Measurements from ENCODE around the gene GOLM1.

DNA sequence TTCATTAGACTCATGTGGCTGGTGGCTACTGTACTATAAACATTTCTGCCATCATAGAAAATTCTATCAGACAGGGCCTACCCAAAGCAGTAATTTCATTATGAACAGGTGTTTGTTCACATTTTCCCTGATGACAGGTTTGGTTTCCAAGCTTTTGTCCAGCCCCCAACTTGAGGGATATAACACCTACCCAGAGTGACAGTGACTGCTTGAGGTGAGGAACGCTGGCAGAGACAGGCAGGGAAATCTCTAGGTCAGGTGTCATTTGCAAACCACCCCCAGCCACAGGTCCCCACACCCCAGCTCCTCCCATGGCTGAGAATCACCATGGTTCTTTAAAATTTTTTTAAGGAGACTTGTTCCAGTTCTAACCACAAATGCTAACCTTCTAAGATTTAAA, 25.5 kb downstream of the GOLM1 start:
- TF ChIP-seq, protein P1, sequence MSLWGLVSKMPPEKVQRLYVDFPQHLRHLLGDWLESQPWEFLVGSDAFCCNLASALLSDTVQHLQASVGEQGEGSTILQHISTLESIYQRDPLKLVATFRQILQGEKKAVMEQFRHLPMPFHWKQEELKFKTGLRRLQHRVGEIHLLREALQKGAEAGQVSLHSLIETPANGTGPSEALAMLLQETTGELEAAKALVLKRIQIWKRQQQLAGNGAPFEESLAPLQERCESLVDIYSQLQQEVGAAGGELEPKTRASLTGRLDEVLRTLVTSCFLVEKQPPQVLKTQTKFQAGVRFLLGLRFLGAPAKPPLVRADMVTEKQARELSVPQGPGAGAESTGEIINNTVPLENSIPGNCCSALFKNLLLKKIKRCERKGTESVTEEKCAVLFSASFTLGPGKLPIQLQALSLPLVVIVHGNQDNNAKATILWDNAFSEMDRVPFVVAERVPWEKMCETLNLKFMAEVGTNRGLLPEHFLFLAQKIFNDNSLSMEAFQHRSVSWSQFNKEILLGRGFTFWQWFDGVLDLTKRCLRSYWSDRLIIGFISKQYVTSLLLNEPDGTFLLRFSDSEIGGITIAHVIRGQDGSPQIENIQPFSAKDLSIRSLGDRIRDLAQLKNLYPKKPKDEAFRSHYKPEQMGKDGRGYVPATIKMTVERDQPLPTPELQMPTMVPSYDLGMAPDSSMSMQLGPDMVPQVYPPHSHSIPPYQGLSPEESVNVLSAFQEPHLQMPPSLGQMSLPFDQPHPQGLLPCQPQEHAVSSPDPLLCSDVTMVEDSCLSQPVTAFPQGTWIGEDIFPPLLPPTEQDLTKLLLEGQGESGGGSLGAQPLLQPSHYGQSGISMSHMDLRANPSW (CRISPR knock-in tag; IDR thresholded peaks at IDR 0.05): no peak
- no peak for TF ChIP-seq NCOA1 (IDR thresholded peaks at IDR 0.05; ENCODE audit: low read depth)
- TF ChIP-seq L3MBTL2 (IDR thresholded peaks at IDR 0.05): no peak
- no peak for TF ChIP-seq RBM22 (IDR thresholded peaks at IDR 0.05; ENCODE audit: low read depth, low read length, poor library complexity, severe bottlenecking)
- TF ChIP-seq, protein P2, sequence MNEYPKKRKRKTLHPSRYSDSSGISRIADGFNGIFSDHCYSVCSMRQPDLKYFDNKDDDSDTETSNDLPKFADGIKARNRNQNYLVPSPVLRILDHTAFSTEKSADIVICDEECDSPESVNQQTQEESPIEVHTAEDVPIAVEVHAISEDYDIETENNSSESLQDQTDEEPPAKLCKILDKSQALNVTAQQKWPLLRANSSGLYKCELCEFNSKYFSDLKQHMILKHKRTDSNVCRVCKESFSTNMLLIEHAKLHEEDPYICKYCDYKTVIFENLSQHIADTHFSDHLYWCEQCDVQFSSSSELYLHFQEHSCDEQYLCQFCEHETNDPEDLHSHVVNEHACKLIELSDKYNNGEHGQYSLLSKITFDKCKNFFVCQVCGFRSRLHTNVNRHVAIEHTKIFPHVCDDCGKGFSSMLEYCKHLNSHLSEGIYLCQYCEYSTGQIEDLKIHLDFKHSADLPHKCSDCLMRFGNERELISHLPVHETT (CRISPR knock-in tag; conservative IDR thresholded peaks at IDR 0.05 in 1 of 2, IDR thresholded peaks at IDR 0.05 in 1 of 2): no peak
- TF ChIP-seq, protein P3, sequence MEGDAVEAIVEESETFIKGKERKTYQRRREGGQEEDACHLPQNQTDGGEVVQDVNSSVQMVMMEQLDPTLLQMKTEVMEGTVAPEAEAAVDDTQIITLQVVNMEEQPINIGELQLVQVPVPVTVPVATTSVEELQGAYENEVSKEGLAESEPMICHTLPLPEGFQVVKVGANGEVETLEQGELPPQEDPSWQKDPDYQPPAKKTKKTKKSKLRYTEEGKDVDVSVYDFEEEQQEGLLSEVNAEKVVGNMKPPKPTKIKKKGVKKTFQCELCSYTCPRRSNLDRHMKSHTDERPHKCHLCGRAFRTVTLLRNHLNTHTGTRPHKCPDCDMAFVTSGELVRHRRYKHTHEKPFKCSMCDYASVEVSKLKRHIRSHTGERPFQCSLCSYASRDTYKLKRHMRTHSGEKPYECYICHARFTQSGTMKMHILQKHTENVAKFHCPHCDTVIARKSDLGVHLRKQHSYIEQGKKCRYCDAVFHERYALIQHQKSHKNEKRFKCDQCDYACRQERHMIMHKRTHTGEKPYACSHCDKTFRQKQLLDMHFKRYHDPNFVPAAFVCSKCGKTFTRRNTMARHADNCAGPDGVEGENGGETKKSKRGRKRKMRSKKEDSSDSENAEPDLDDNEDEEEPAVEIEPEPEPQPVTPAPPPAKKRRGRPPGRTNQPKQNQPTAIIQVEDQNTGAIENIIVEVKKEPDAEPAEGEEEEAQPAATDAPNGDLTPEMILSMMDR (IDR thresholded peaks at IDR 0.05 in 2 of 3, conservative IDR thresholded peaks at IDR 0.05 in 1 of 3; ENCODE audit: insufficient read depth in 2 of 3, low read depth in 1 of 3, low read length in 3 of 3): no peak
- TF ChIP-seq, protein P4, sequence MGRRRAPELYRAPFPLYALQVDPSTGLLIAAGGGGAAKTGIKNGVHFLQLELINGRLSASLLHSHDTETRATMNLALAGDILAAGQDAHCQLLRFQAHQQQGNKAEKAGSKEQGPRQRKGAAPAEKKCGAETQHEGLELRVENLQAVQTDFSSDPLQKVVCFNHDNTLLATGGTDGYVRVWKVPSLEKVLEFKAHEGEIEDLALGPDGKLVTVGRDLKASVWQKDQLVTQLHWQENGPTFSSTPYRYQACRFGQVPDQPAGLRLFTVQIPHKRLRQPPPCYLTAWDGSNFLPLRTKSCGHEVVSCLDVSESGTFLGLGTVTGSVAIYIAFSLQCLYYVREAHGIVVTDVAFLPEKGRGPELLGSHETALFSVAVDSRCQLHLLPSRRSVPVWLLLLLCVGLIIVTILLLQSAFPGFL (CRISPR knock-in tag; IDR thresholded peaks at IDR 0.05): no peak
- TF ChIP-seq, protein P5, sequence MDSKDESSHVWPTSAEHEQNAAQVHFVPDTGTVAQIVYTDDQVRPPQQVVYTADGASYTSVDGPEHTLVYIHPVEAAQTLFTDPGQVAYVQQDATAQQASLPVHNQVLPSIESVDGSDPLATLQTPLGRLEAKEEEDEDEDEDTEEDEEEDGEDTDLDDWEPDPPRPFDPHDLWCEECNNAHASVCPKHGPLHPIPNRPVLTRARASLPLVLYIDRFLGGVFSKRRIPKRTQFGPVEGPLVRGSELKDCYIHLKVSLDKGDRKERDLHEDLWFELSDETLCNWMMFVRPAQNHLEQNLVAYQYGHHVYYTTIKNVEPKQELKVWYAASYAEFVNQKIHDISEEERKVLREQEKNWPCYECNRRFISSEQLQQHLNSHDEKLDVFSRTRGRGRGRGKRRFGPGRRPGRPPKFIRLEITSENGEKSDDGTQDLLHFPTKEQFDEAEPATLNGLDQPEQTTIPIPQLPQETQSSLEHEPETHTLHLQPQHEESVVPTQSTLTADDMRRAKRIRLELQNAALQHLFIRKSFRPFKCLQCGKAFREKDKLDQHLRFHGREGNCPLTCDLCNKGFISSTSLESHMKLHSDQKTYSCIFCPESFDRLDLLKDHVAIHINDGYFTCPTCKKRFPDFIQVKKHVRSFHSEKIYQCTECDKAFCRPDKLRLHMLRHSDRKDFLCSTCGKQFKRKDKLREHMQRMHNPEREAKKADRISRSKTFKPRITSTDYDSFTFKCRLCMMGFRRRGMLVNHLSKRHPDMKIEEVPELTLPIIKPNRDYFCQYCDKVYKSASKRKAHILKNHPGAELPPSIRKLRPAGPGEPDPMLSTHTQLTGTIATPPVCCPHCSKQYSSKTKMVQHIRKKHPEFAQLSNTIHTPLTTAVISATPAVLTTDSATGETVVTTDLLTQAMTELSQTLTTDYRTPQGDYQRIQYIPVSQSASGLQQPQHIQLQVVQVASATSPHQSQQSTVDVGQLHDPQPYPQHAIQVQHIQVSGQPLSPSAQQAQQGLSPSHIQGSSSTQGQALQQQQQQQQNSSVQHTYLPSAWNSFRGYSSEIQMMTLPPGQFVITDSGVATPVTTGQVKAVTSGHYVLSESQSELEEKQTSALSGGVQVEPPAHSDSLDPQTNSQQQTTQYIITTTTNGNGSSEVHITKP (IDR thresholded peaks at IDR 0.05; ENCODE audit: partially characterized antibody): no peak
- TF ChIP-seq, protein P6, sequence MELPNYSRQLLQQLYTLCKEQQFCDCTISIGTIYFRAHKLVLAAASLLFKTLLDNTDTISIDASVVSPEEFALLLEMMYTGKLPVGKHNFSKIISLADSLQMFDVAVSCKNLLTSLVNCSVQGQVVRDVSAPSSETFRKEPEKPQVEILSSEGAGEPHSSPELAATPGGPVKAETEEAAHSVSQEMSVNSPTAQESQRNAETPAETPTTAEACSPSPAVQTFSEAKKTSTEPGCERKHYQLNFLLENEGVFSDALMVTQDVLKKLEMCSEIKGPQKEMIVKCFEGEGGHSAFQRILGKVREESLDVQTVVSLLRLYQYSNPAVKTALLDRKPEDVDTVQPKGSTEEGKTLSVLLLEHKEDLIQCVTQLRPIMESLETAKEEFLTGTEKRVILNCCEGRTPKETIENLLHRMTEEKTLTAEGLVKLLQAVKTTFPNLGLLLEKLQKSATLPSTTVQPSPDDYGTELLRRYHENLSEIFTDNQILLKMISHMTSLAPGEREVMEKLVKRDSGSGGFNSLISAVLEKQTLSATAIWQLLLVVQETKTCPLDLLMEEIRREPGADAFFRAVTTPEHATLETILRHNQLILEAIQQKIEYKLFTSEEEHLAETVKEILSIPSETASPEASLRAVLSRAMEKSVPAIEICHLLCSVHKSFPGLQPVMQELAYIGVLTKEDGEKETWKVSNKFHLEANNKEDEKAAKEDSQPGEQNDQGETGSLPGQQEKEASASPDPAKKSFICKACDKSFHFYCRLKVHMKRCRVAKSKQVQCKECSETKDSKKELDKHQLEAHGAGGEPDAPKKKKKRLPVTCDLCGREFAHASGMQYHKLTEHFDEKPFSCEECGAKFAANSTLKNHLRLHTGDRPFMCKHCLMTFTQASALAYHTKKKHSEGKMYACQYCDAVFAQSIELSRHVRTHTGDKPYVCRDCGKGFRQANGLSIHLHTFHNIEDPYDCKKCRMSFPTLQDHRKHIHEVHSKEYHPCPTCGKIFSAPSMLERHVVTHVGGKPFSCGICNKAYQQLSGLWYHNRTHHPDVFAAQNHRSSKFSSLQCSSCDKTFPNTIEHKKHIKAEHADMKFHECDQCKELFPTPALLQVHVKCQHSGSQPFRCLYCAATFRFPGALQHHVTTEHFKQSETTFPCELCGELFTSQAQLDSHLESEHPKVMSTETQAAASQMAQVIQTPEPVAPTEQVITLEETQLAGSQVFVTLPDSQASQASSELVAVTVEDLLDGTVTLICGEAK (IDR thresholded peaks at IDR 0.05): no peak
- TF ChIP-seq, protein P6 (CRISPR knock-in tag; IDR thresholded peaks at IDR 0.05): no peak

Data from K562 (cell line).